Activated T-helper 17 cell treated with anti-CD3 and anti-CD28 coated beads, Interleukin-2, amount 50 U/mL, for 72 hours (primary cell): ENCODE data around the gene GTF2H4. TPM values are rescaled to one million over a fixed set of nuclear protein-coding genes. Genes with fewer than 3 reads are reported as not detected.
"Not testable (repeated sequence)": the region's sequence is repeated elsewhere in the genome, so short reads cannot be mapped to it uniquely, and the experiment has no call there.

Experiments
- ATAC-seq: fragments of 150-1000 bp; cut with Tn5 transposase; replicated peaks from 2 replicates; pipeline ENCODE4 v1.10.0; 2021; ENCODE audit warnings: mild to moderate bottlenecking, moderate library complexity
- H3K27ac Mint-ChIP-seq: one replicate; pipeline ENCODE4 v1.8.0; 2022; ENCODE audit warnings: mixed read lengths
- H3K27me3 Mint-ChIP-seq: one replicate; pipeline ENCODE4 v1.8.0; 2022; ENCODE audit warnings: mixed read lengths
- H3K36me3 Mint-ChIP-seq: one replicate; pipeline ENCODE4 v1.8.0; 2022; ENCODE audit warnings: low read depth, mild to moderate bottlenecking, mixed read lengths
- H3K4me1 Mint-ChIP-seq: one replicate; pipeline ENCODE4 v1.8.0; 2022; ENCODE audit warnings: mixed read lengths
- H3K4me3 Mint-ChIP-seq: one replicate; pipeline ENCODE4 v1.8.0; 2022; ENCODE audit warnings: mild to moderate bottlenecking, mixed read lengths
- H3K9me3 Mint-ChIP-seq: one replicate; pipeline ENCODE4 v1.8.0; 2022; ENCODE audit warnings: mixed read lengths
- total RNA-seq, 2 donors: library from RNA; stranded (reverse); gene quantifications; one replicate each; pipeline ENCODE4 v1.2.3, GENCODE V29; 2022

Gene GTF2H4
- total RNA-seq, 2 donors from 2014 or later: 34.3 to 39.9 TPM

GRCh38 chr6:30897882-30898281 is 10.1 kb upstream of the GTF2H4 start:
- Mint-ChIP-seq H3K27me3 (no peaks in the 10 kb centered on the region), H3K4me3 (no peak overlapping the region), H3K4me1 (peaks cover 5% of the 10 kb centered on the region), H3K36me3 (peaks cover 5% of the 10 kb centered on the region), H3K9me3 (no peaks in the 10 kb centered on the region), H3K27ac (no peak overlapping the region)
- no peak for ATAC-seq

GRCh38 chr6:30898750-30899360 is 9.2 kb upstream of the GTF2H4 start:
- Mint-ChIP-seq H3K4me3 (no peak overlapping the region), H3K27ac (no peak overlapping the region), H3K27me3 (no peaks in the 10 kb centered on the region), H3K4me1 (peaks cover 6% of the 10 kb centered on the region), H3K36me3 (peaks cover 5% of the 10 kb centered on the region), H3K9me3 (no peaks in the 10 kb centered on the region)
- no peak for ATAC-seq

GRCh38 chr6:30900863-30901417 is 7.1 kb upstream of the GTF2H4 start:
- Mint-ChIP-seq H3K4me3 (no peak overlapping the region), H3K4me1 (peaks cover 6% of the 10 kb centered on the region), H3K9me3 (no peaks in the 10 kb centered on the region), H3K36me3 (peaks cover 5% of the 10 kb centered on the region), H3K27ac (no peak overlapping the region), H3K27me3 (no peaks in the 10 kb centered on the region)
- ATAC-seq: peak; percentile 58

- Mint-ChIP-seq H3K27me3 (no peaks in the 10 kb centered on the region), H3K4me3 (no peak overlapping the region), H3K4me1 (peaks cover 6% of the 10 kb centered on the region), H3K36me3 (peaks cover 5% of the 10 kb centered on the region), H3K27ac (no peak overlapping the region), H3K9me3 (no peaks in the 10 kb centered on the region)
- ATAC-seq: no peak
Observed at GRCh38 chr6:30901436-30901835, 6.6 kb upstream of the GTF2H4 start.

- not testable (repeated sequence) for H3K27ac Mint-ChIP-seq, ATAC-seq, H3K4me3 Mint-ChIP-seq, H3K27me3 Mint-ChIP-seq, H3K4me1 Mint-ChIP-seq, H3K36me3 Mint-ChIP-seq, H3K9me3 Mint-ChIP-seq
Observed at GRCh38 chr6:30902196-30902595, 5.8 kb upstream of the GTF2H4 start.

GRCh38 chr6:30902709-30903108 is 5.3 kb upstream of the GTF2H4 start:
- Mint-ChIP-seq H3K4me3 (no peak overlapping the region), H3K9me3 (no peaks in the 10 kb centered on the region), H3K27me3 (no peaks in the 10 kb centered on the region), H3K4me1 (peaks cover 6% of the 10 kb centered on the region), H3K27ac (no peak overlapping the region), H3K36me3 (peaks cover 5% of the 10 kb centered on the region)
- ATAC-seq: no peak

GRCh38 chr6:30903236-30903635 is 4.8 kb upstream of the GTF2H4 start:
- Mint-ChIP-seq H3K27me3 (no peaks in the 10 kb centered on the region), H3K27ac (no peak overlapping the region), H3K4me1 (peaks cover 11% of the 10 kb centered on the region), H3K9me3 (no peaks in the 10 kb centered on the region), H3K4me3 (no peak overlapping the region), H3K36me3 (peaks cover 9% of the 10 kb centered on the region)
- ATAC-seq: no peak

GRCh38 chr6:30907290-30907757 is 683 bp upstream of the GTF2H4 start:
- H3K36me3 Mint-ChIP-seq: peaks cover 36% of the 10 kb centered on the region

GRCh38 chr6:30908700-30909099 is 693 bp downstream of the GTF2H4 start:
- peak overlapping the region; percentile 94 for H3K27ac Mint-ChIP-seq
- H3K4me1 Mint-ChIP-seq: peaks cover 14% of the 10 kb centered on the region
- H3K36me3 Mint-ChIP-seq: peaks cover 50% of the 10 kb centered on the region
- peak overlapping the region; percentile 98 for H3K4me3 Mint-ChIP-seq
- ATAC-seq: no peak
- H3K27me3 Mint-ChIP-seq: no peaks in the 10 kb centered on the region
- H3K9me3 Mint-ChIP-seq: no peaks in the 10 kb centered on the region

More at GRCh38 chr6:30907290-30907757, 683 bp upstream of the GTF2H4 start:
- not testable (repeated sequence) for ATAC-seq, H3K27me3 Mint-ChIP-seq, H3K9me3 Mint-ChIP-seq
- H3K27ac Mint-ChIP-seq: peak overlapping the region; percentile 94
- peaks cover 20% of the 10 kb centered on the region for H3K4me1 Mint-ChIP-seq
- peak overlapping the region; percentile 98 for H3K4me3 Mint-ChIP-seq

GRCh38 chr6:30910473-30910872 is 2.5 kb downstream of the GTF2H4 start:
- H3K4me3 Mint-ChIP-seq, ATAC-seq, H3K9me3 Mint-ChIP-seq, H3K27me3 Mint-ChIP-seq: not testable (repeated sequence)
- H3K27ac Mint-ChIP-seq: peak overlapping the region; percentile 20
- peaks cover 59% of the 10 kb centered on the region for H3K36me3 Mint-ChIP-seq
- peaks cover 17% of the 10 kb centered on the region for H3K4me1 Mint-ChIP-seq

GRCh38 chr6:30912746-30913520 is 4.9 kb downstream of the GTF2H4 start:
- Mint-ChIP-seq H3K4me1 (peaks cover 24% of the 10 kb centered on the region), H3K4me3 (peak overlapping the region; percentile 94), H3K36me3 (peaks cover 83% of the 10 kb centered on the region), H3K27me3 (no peaks in the 10 kb centered on the region), H3K9me3 (no peaks in the 10 kb centered on the region), H3K27ac (no peak overlapping the region)
- ATAC-seq: no peak

GRCh38 chr6:30913721-30914075 is 5.7 kb downstream of the GTF2H4 start:
- H3K27ac Mint-ChIP-seq: peak overlapping the region; percentile 93
- H3K4me1 Mint-ChIP-seq: peaks cover 16% of the 10 kb centered on the region
- no peaks in the 10 kb centered on the region for H3K9me3 Mint-ChIP-seq
- no peaks in the 10 kb centered on the region for H3K27me3 Mint-ChIP-seq
- peak overlapping the region; percentile 94 for H3K4me3 Mint-ChIP-seq
- H3K36me3 Mint-ChIP-seq: peaks cover 83% of the 10 kb centered on the region
- no peak for ATAC-seq

- Mint-ChIP-seq H3K36me3 (peaks cover 87% of the 10 kb centered on the region), H3K9me3 (no peaks in the 10 kb centered on the region), H3K4me3 (peak within 1 kb of the TSS; percentile 94), H3K27me3 (no peaks in the 10 kb centered on the region), H3K27ac (peak within 1 kb of the TSS; percentile 93), H3K4me1 (peaks cover 12% of the 10 kb centered on the region)
- ATAC-seq: peak; percentile 97
Observed at GRCh38 chr6:30914076-30914853, 6.3 kb downstream of the GTF2H4 start, which contains the start of gene VARS2. Gene VARS2 (plus strand): TSS chr6:30914238. CDS start chr6:30914837, 599 bp downstream.

- peaks cover 12% of the 10 kb centered on the region for H3K4me1 Mint-ChIP-seq
- ATAC-seq: no peak
- peaks cover 90% of the 10 kb centered on the region for H3K36me3 Mint-ChIP-seq
Observed at GRCh38 chr6:30914854-30915590, 7.0 kb downstream of the GTF2H4 start.

More at GRCh38 chr6:30914854-30915590, 7.0 kb downstream of the GTF2H4 start:
- H3K27me3 Mint-ChIP-seq: no peaks in the 10 kb centered on the region
- H3K9me3 Mint-ChIP-seq: no peaks in the 10 kb centered on the region
- peak overlapping the region; percentile 93 for H3K27ac Mint-ChIP-seq
- H3K4me3 Mint-ChIP-seq: peak overlapping the region; percentile 94
